Measurements from ENCODE around the gene DYNLT2B. TPM values are rescaled to one million over a fixed set of nuclear protein-coding genes. Genes with fewer than 3 reads are reported as not detected.

DYNLT2B gene
- total RNA-seq, 1 donor from 2014 or later = 28.2 TPM

DNA sequence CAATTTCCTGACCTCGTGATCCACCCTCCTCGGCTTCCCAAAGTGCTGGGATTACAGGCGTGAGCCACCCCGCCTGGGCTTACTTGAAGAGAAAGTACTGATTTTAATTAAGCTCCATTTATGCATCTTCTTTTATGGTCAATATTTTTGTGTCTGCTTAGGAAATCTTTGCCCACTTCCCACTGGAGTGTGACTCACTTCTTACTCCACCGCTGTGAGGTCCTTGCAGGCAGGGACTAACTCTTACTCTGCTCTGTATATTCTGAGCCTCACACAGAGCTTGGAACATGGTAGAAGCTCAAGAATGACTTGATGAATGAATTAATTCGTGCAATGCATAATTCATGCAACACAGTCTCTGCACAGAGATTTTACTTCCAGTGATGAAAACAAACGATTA is 23.1 kb upstream of the DYNLT2B start:
- TF ChIP-seq, protein P1, sequence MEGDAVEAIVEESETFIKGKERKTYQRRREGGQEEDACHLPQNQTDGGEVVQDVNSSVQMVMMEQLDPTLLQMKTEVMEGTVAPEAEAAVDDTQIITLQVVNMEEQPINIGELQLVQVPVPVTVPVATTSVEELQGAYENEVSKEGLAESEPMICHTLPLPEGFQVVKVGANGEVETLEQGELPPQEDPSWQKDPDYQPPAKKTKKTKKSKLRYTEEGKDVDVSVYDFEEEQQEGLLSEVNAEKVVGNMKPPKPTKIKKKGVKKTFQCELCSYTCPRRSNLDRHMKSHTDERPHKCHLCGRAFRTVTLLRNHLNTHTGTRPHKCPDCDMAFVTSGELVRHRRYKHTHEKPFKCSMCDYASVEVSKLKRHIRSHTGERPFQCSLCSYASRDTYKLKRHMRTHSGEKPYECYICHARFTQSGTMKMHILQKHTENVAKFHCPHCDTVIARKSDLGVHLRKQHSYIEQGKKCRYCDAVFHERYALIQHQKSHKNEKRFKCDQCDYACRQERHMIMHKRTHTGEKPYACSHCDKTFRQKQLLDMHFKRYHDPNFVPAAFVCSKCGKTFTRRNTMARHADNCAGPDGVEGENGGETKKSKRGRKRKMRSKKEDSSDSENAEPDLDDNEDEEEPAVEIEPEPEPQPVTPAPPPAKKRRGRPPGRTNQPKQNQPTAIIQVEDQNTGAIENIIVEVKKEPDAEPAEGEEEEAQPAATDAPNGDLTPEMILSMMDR (IDR thresholded peaks at IDR 0.05; ENCODE audit: insufficient read depth, low read length, poor library complexity, severe bottlenecking) = no peak
- no peaks in the 10 kb centered on the region for H3K27me3 ChIP-seq (ENCODE audit: control insufficient read depth, insufficient read depth, low read length)
- no peak for DNase-seq (ENCODE audit: low read depth)

DNA sequence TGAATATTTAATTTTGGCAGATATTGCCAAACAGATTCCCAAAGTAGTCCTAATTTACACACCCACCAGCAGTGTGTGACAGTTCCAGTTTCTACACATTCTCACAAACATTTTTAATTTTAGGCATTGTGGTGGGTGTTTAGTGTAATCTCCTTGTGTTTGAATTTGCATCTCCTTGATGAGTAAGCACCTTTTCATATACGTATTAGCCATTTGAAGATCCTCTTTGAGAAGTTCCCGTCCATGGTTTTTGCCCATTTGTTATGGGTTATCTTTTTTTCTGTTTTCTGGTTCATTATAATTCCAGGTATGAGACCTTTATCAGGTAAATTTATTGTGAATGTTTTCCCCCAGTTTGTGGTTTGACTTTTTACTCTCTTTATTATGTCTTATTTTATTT is 22.4 kb upstream of the DYNLT2B start:
- H3K27me3 ChIP-seq (ENCODE audit: control insufficient read depth, insufficient read depth, low read length) = no peaks in the 10 kb centered on the region
- TF ChIP-seq, protein P1 (IDR thresholded peaks at IDR 0.05; ENCODE audit: insufficient read depth, low read length, poor library complexity, severe bottlenecking) = no peak
- no peaks in the 10 kb centered on the region for H3K36me3 ChIP-seq (ENCODE audit: control insufficient read depth, insufficient read depth, low read length)
- H3K4me3 ChIP-seq (ENCODE audit: low read depth, low read length) = no peak overlapping the region
- no peak for DNase-seq (ENCODE audit: low read depth)

More for the DNA sequence above, 23.1 kb upstream of the DYNLT2B start:
- H3K36me3 ChIP-seq (ENCODE audit: control insufficient read depth, insufficient read depth, low read length) = no peaks in the 10 kb centered on the region
- no peak overlapping the region for H3K4me3 ChIP-seq (ENCODE audit: low read depth, low read length)

- Histone ChIP-seq H3K27me3 (ENCODE audit: control insufficient read depth, insufficient read depth, low read length) (no peaks in the 10 kb centered on the region), H3K4me3 (ENCODE audit: low read depth, low read length) (no peak overlapping the region), H3K36me3 (ENCODE audit: control insufficient read depth, insufficient read depth, low read length) (no peaks in the 10 kb centered on the region)
- TF ChIP-seq, protein P1 (IDR thresholded peaks at IDR 0.05; ENCODE audit: insufficient read depth, low read length, poor library complexity, severe bottlenecking) = no peak
- no peak for DNase-seq (ENCODE audit: low read depth)
Measured at GRCh38 chr3:196339493-196340254, 21.6 kb upstream of the DYNLT2B start.

GRCh38 chr3:196339044-196339443 is 21.0 kb upstream of the DYNLT2B start:
- TF ChIP-seq, protein P1 (IDR thresholded peaks at IDR 0.05; ENCODE audit: insufficient read depth, low read length, poor library complexity, severe bottlenecking) = no peak
- Histone ChIP-seq H3K36me3 (ENCODE audit: control insufficient read depth, insufficient read depth, low read length) (no peaks in the 10 kb centered on the region), H3K27me3 (ENCODE audit: control insufficient read depth, insufficient read depth, low read length) (no peaks in the 10 kb centered on the region), H3K4me3 (ENCODE audit: low read depth, low read length) (no peak overlapping the region)
- no peak for DNase-seq (ENCODE audit: low read depth)

- Histone ChIP-seq H3K27me3 (ENCODE audit: control insufficient read depth, insufficient read depth, low read length) (no peaks in the 10 kb centered on the region), H3K4me3 (ENCODE audit: low read depth, low read length) (no peak overlapping the region), H3K36me3 (ENCODE audit: control insufficient read depth, insufficient read depth, low read length) (no peaks in the 10 kb centered on the region)
- DNase-seq (ENCODE audit: low read depth) = no peak
- TF ChIP-seq, protein P1 (IDR thresholded peaks at IDR 0.05; ENCODE audit: insufficient read depth, low read length, poor library complexity, severe bottlenecking) = no peak
Measured at GRCh38 chr3:196336319-196337145, 18.5 kb upstream of the DYNLT2B start.

Measured in kidney epithelial cell (primary cell).